Adrenal gland (tissue), 12 donors: ENCODE results near the gene EDEM2. TPM values are rescaled to one million over a fixed set of nuclear protein-coding genes. Genes with fewer than 3 reads are reported as not detected.
"Not testable (repeated sequence)": the region's sequence is repeated elsewhere in the genome, so short reads cannot be mapped to it uniquely, and the experiment has no call there.

Source experiments
- DNase-seq, 7 donors: peaks; one replicate each; pipeline ENCODE4 v3.0.0-alpha.2; 2019 to 2020
- H3K27ac ChIP-seq, 5 donors: fragments of 200-600 bp; sonication (generic) in 4 of 5; 1 replicate in 3 of 5; 2 replicates in 2 of 5; pipeline versions ENCODE4 v1.5.1 to v1.8.0; 2016 to 2020; ENCODE audit warnings: mild to moderate bottlenecking in 1 of 5
- H3K27me3 ChIP-seq: fragments of 200-600 bp; 2 replicates; pipeline ENCODE4 v1.8.0; 2021
- H3K36me3 ChIP-seq, 2 donors: fragments of 200-600 bp; replicated peaks in 1 of 2; 1 replicate in 1 of 2; 2 replicates in 1 of 2; pipeline versions ENCODE4 v1.5.1 to v1.8.0; 2018 to 2022
- H3K4me1 ChIP-seq, 2 donors: fragments of 200-600 bp; replicated peaks in 1 of 2; 1 replicate in 1 of 2; 2 replicates in 1 of 2; pipeline versions ENCODE4 v1.5.1 to v1.8.0; 2018 to 2021
- H3K4me3 ChIP-seq, 4 donors: fragments of 200-600 bp; sonication (generic) in 3 of 4; one replicate each; pipeline ENCODE4 v1.5.1; 2016 to 2018
- H3K9me3 ChIP-seq, 3 donors: fragments of 200-600 bp; sonication (generic) in 1 of 3; replicated peaks in 1 of 3; 1 replicate in 2 of 3; 2 replicates in 1 of 3; pipeline versions ENCODE4 v1.5.1 to v1.8.0; 2016 to 2021
- CTCF ChIP-seq, 6 experiments: fragments of 450-650 bp in 4 of 6; fragments of 200-600 bp in 2 of 6; sonication (generic) in 1 of 6; IDR thresholded peaks; 1 replicate in 5 of 6; 2 replicates in 1 of 6; pipeline versions ENCODE4 v1.5.1 to v1.8.0; 2016 to 2021; ENCODE audit warnings: antibody characterized with exemption in 6 of 6, mild to moderate bottlenecking in 2 of 6, moderate library complexity in 1 of 6
- POLR2A ChIP-seq, 2 donors: fragments of 450-650 bp; IDR thresholded peaks; one replicate each; pipeline ENCODE4 v1.6.1; 2017; ENCODE audit warnings: antibody characterized with exemption in 2 of 2, mild to moderate bottlenecking in 2 of 2, moderate library complexity in 1 of 2
- WGBS, 4 donors: extraction: QIAGEN DNeasy Blood & Tissue Kit in 2 of 4; methylation state at CpG; one replicate each; pipeline versions ENCODE4 v1.1.5 to v1.1.7; 2013 to 2017; 5-methylcytosine and 5-hydroxymethylcytosine counted together
- intact Hi-C, 2 donors: fragments of 100-400 bp; cut with DNase I; formaldehyde crosslinking; loops; one replicate each; pipeline versions ENCODE4 v1.14.1 to v1.15.0; 2022 to 2023
- polyA plus RNA-seq, 3 donors: library from polyadenylated mRNA; stranded (reverse); fragments of 200-250 nt in 2 of 3; fragments of 350-450 nt in 1 of 3; fragmentation: Illumina TruSeq in 1 of 3; extraction: RNeasy Lipid Tissue Mini Kit (QIAGEN cat#74804) in 1 of 3; gene quantifications; one replicate each; pipeline ENCODE4 v1.2.3, GENCODE V29; 2013 to 2014
- total RNA-seq, 9 donors: library from RNA; depleted of rRNA in 4 of 9; stranded (reverse); fragments of >200 nt in 4 of 9; fragments of 120-200 nt in 1 of 9; fragmentation: NEBNext Ultra II Directional in 1 of 9; extraction: Animal tissue kit (Norgen Biotek cat#: 25700) in 1 of 9; gene quantifications; one replicate each; pipeline versions ENCODE4 v1.1.0 to v1.2.4, GENCODE V29; 2013 to 2023
- donor health status: healthy with polysubstance abuse.
- donor health status: Bipolar disorder and iron deficiency.
- donor health status: DM: yes; HTN: yes; CAD: no.
- donor health status: DM: no; HTN: no; CAD: no.
- donor health status: DM: no; HTN: no; CAD: no.
- donor health status: DM: yes; HTN: yes; CAD: no.

The EDEM2 gene
- total and polyA plus RNA-seq, 12 donors: 16.2 to 62.5 (median 37.5) TPM

GRCh38 chr20:35116258-35116657, 30.9 kb downstream of the EDEM2 start:
- WGBS, 4 donors: 83 to 92% (median 88%) methylated on average over 4 of the region's 4 CpGs
- H3K27ac ChIP-seq: peak overlapping the region in 1 of 5 donors; percentile 1
- TF ChIP-seq POLR2A (IDR thresholded peaks at IDR 0.05) (no peak), CTCF (IDR thresholded peaks at IDR 0.05) (no peak)

GRCh38 chr20:35115606-35116005, 31.5 kb downstream of the EDEM2 start:
- Histone ChIP-seq H3K27me3 (no peaks in the 10 kb centered on the region), H3K4me3 (no peak overlapping the region), H3K4me1 (peaks cover 0 to 10% of the 10 kb centered on the region in 2 donors), H3K9me3 (no peaks in the 10 kb centered on the region), H3K36me3 (peaks cover 0 to 45% of the 10 kb centered on the region in 2 donors), H3K27ac (no peak overlapping the region)
- intact Hi-C loops: no loop called here
- TF ChIP-seq CTCF (IDR thresholded peaks at IDR 0.05) (no peak), POLR2A (IDR thresholded peaks at IDR 0.05) (no peak)
- DNase-seq: peak in 1 of 7 donors; percentile 35
- 89 to 91% (median 91%) methylated on average over 11 of the region's 11 CpGs for WGBS, 4 donors

More at GRCh38 chr20:35116258-35116657, 30.9 kb downstream of the EDEM2 start:
- no peaks in the 10 kb centered on the region for H3K27me3 ChIP-seq
- H3K4me3 ChIP-seq: no peak overlapping the region
- H3K4me1 ChIP-seq: peaks cover 0 to 11% of the 10 kb centered on the region in 2 donors
- H3K9me3 ChIP-seq: no peaks in the 10 kb centered on the region
- intact Hi-C loops: no loop called here
- no peak for DNase-seq
- peaks cover 0 to 52% of the 10 kb centered on the region in 2 donors for H3K36me3 ChIP-seq

GRCh38 chr20:35112276-35112675, 34.9 kb downstream of the EDEM2 start:
- intact Hi-C loops, H3K27ac ChIP-seq, H3K9me3 ChIP-seq, H3K4me1 ChIP-seq, H3K27me3 ChIP-seq, H3K4me3 ChIP-seq, DNase-seq: not testable (repeated sequence)
- H3K36me3 ChIP-seq: peaks cover 0 to 19% of the 10 kb centered on the region in 2 donors
- 78 to 89% (median 85%) methylated on average over 5 of the region's 5 CpGs for WGBS, 4 donors

- no peaks in the 10 kb centered on the region for H3K9me3 ChIP-seq
- TF ChIP-seq CTCF (IDR thresholded peaks at IDR 0.05) (no peak), POLR2A (IDR thresholded peaks at IDR 0.05) (no peak)
- peaks cover 0 to 7% of the 10 kb centered on the region in 2 donors for H3K4me1 ChIP-seq
- peak in 1 of 7 donors; percentile 31 for DNase-seq
- no peaks in the 10 kb centered on the region for H3K27me3 ChIP-seq
- intact Hi-C loops: no loop called here
- H3K4me3 ChIP-seq: no peak overlapping the region
- peaks cover 0 to 15% of the 10 kb centered on the region in 2 donors for H3K36me3 ChIP-seq
- H3K27ac ChIP-seq: peak overlapping the region in 2 of 5 donors; percentile 15 to 40
- 51 to 54% (median 53%) methylated on average over 4 of the region's 4 CpGs for WGBS, 4 donors
Observed at GRCh38 chr20:35111141-35111888, 35.8 kb downstream of the EDEM2 start.

- Histone ChIP-seq H3K27ac (no peak overlapping the region), H3K36me3 (no peaks in the 10 kb centered on the region), H3K27me3 (no peaks in the 10 kb centered on the region), H3K4me1 (peaks cover 0 to 7% of the 10 kb centered on the region in 2 donors), H3K9me3 (no peaks in the 10 kb centered on the region), H3K4me3 (no peak overlapping the region)
- 93 to 99% (median 97%) methylated on average over 4 of the region's 4 CpGs for WGBS, 4 donors
- intact Hi-C loops: no loop called here
- DNase-seq: peak in 1 of 7 donors; percentile 7
- TF ChIP-seq CTCF (IDR thresholded peaks at IDR 0.05): no peak
- no peak for TF ChIP-seq POLR2A (IDR thresholded peaks at IDR 0.05)
Observed at GRCh38 chr20:35108921-35109320, 38.2 kb downstream of the EDEM2 start.
